HCT116 (cell line): ENCODE data around the gene AKAP1. TPM values are rescaled to one million over a fixed set of nuclear protein-coding genes. Genes with fewer than 3 reads are reported as not detected.

Experiments used
- ATAC-seq: fragments of 200-7000 bp; cut with Tn5 transposase; 2 replicates; pipeline ENCODE4 v1.9.1; 2020; ENCODE audit warnings: mild to moderate bottlenecking, moderate library complexity
- BruUV-seq: library from RNA; stranded (reverse); fragments of 400-500 nt; replicated peaks from 2 replicates; lab custom pipeline; 2021; lab: Mats Ljungman, UMichigan
- CTCF ChIA-PET: fragments of 300-600 bp; sonication (Branson Sonifier 250); formaldehyde crosslinking; loops from one replicate; lab custom pipeline; 2021; ENCODE audit warnings: antibody characterized with exemption; lab: Charles Lee
- POLR2A ChIA-PET: fragments of 300-600, 350-600 bp; sonication (Branson Sonifier 250); formaldehyde crosslinking; loops from one replicate; lab custom pipeline; 2021; ENCODE audit warnings: antibody characterized with exemption; lab: Charles Lee
- RAD21 ChIA-PET, 2 experiments: fragments of 300-600 bp; sonication (Branson Sonifier 250); formaldehyde crosslinking; loops; one replicate each; lab custom pipeline; 2023; ENCODE audit warnings: low total read pairs in 2 of 2; ENCODE audit not compliant: uncharacterized antibody in 2 of 2, unreplicated experiment in 2 of 2, low non-redundant PET in 1 of 2; lab: Charles Lee
- DNase-seq: peaks from one replicate; pipeline ENCODE4 v3.0.0-alpha.2; 2010; ENCODE audit warnings: low read depth, low spot score
- H2AFZ ChIP-seq: fragments of 200-600 bp; shearing (Covaris generic), sonication (generic); 2 replicates; pipeline ENCODE4 v1.6.1; 2017; ENCODE audit warnings: low read depth, mixed run types, mixed read lengths, antibody characterized with exemption, low read length; ENCODE audit not compliant: poor library complexity, severe bottlenecking
- H3K27ac ChIP-seq: 2 replicates; pipeline ENCODE4 v1.5.1; 2012; ENCODE audit warnings: low read depth, low read length
- H3K27me3 ChIP-seq: fragments of 200-600 bp; sonication (generic); 2 replicates; pipeline ENCODE4 v1.6.1; 2016; ENCODE audit warnings: mixed run types, low read length, mixed read lengths; ENCODE audit not compliant: insufficient read depth
- H3K36me3 ChIP-seq, 2 experiments: fragments of 200-500 bp in 1 of 2; fragments of 200-600 bp in 1 of 2; sonication (Bioruptor generic) in 1 of 2; sonication (generic) in 1 of 2; 2 replicates each; pipeline versions ENCODE4 v1.5.1 to v1.6.1; 2014 to 2016; ENCODE audit warnings: low read length in 2 of 2, inconsistent platforms in 1 of 2, mixed read lengths in 1 of 2, mixed run types in 1 of 2; ENCODE audit not compliant: insufficient read depth in 2 of 2, control insufficient read depth in 1 of 2
- H3K4me1 ChIP-seq, 2 experiments: fragments of 200-600 bp in 1 of 2; sonication (generic) in 1 of 2; 2 replicates each; pipeline versions ENCODE4 v1.5.1 to v1.6.1; 2012 to 2017; ENCODE audit warnings: low read length in 2 of 2, inconsistent platforms in 1 of 2, mild to moderate bottlenecking in 1 of 2, mixed read lengths in 1 of 2, mixed run types in 1 of 2, moderate library complexity in 1 of 2; ENCODE audit not compliant: insufficient read depth in 2 of 2, control insufficient read depth in 1 of 2
- H3K4me2 ChIP-seq: fragments of 200-600 bp; sonication (generic); 2 replicates; pipeline ENCODE4 v1.6.1; 2017; ENCODE audit warnings: mixed run types, low read length, mixed read lengths
- H3K4me3 ChIP-seq, 2 experiments: fragments of 200-600 bp in 1 of 2; sonication (generic) in 1 of 2; replicated peaks in 1 of 2; 2 replicates each; pipeline ENCODE4 v1.5.1; 2011 to 2016; ENCODE audit warnings: low read length in 2 of 2, control low read depth in 1 of 2, low read depth in 1 of 2, mild to moderate bottlenecking in 1 of 2, mixed read lengths in 1 of 2, mixed run types in 1 of 2
- H3K79me2 ChIP-seq: fragments of 200-600 bp; sonication (generic); 2 replicates; pipeline ENCODE4 v1.6.1; 2017; ENCODE audit warnings: mild to moderate bottlenecking, mixed run types, low read length, moderate library complexity, mixed read lengths; ENCODE audit not compliant: insufficient read depth
- H3K9ac ChIP-seq: fragments of 200-600 bp; sonication (generic); 2 replicates; pipeline ENCODE4 v1.6.1; 2016; ENCODE audit warnings: low read length, mixed read lengths
- H3K9me2 ChIP-seq: fragments of 200-600 bp; sonication (generic), shearing (Covaris generic); 2 replicates; pipeline ENCODE4 v1.6.1; 2017; ENCODE audit warnings: mixed run types, mild to moderate bottlenecking, moderate library complexity; ENCODE audit not compliant: insufficient read depth
- H3K9me3 ChIP-seq, 2 experiments: fragments of 200-500 bp in 1 of 2; fragments of 200-600 bp in 1 of 2; sonication (Bioruptor generic) in 1 of 2; sonication (generic) in 1 of 2; 2 replicates each; pipeline ENCODE4 v1.6.1; 2014 to 2017; ENCODE audit warnings: low read length in 2 of 2, mixed read lengths in 2 of 2, inconsistent platforms in 1 of 2, low read depth in 1 of 2, mild to moderate bottlenecking in 1 of 2, mixed run types in 1 of 2, moderate library complexity in 1 of 2; ENCODE audit not compliant: control insufficient read depth in 1 of 2, insufficient read depth in 1 of 2
- H4K20me1 ChIP-seq: fragments of 200-600 bp; sonication (generic), shearing (Covaris generic); 2 replicates; pipeline ENCODE4 v1.6.1; 2017; ENCODE audit warnings: mixed run types, mild to moderate bottlenecking, moderate library complexity; ENCODE audit not compliant: insufficient read depth
- CEBPB ChIP-seq: IDR thresholded peaks from 2 replicates; pipeline ENCODE4 v1.6.1; 2012; ENCODE audit warnings: low read depth
- EGR1 ChIP-seq: IDR thresholded peaks from 2 replicates; pipeline ENCODE4 v1.6.1; 2012; ENCODE audit warnings: low read depth
- EZH2 ChIP-seq: fragments of 200-600 bp; sonication (generic); IDR thresholded peaks from 2 replicates; pipeline ENCODE4 v1.6.1; 2017; ENCODE audit warnings: antibody characterized with exemption, mixed run types
- EZH2phosphoT487 ChIP-seq: fragments of 200-600 bp; IDR thresholded peaks from 2 replicates; pipeline ENCODE4 v1.6.1; 2018; ENCODE audit warnings: antibody characterized with exemption, borderline replicate concordance
- FOSL1 ChIP-seq: IDR thresholded peaks from 2 replicates; pipeline ENCODE4 v1.6.1; 2012; ENCODE audit warnings: low read depth
- JUND ChIP-seq: IDR thresholded peaks from 2 replicates; pipeline ENCODE4 v1.6.1; 2012
- POLR2AphosphoS5 ChIP-seq: IDR thresholded peaks from 2 replicates; pipeline ENCODE4 v1.6.1; 2011; ENCODE audit warnings: mild to moderate bottlenecking, low read depth, low read length, moderate library complexity
- SP1 ChIP-seq: IDR thresholded peaks from 2 replicates; pipeline ENCODE4 v1.6.1; 2012; ENCODE audit warnings: low read depth
- SRF ChIP-seq: IDR thresholded peaks from 2 replicates; pipeline ENCODE4 v1.6.1; 2012; ENCODE audit warnings: low read depth
- TCF7L2 ChIP-seq: IDR thresholded peaks from 2 replicates; pipeline ENCODE4 v1.7.0; 2011; ENCODE audit warnings: borderline replicate concordance, inconsistent platforms; ENCODE audit not compliant: insufficient read depth, insufficient read length; ENCODE audit errors: extremely low read depth
- YY1 ChIP-seq: IDR thresholded peaks from 2 replicates; pipeline ENCODE4 v1.6.1; 2011; ENCODE audit warnings: low read length, low read depth, moderate library complexity, mild to moderate bottlenecking; ENCODE audit not compliant: insufficient replicate concordance; ENCODE audit errors: extremely low read depth
- ZFX ChIP-seq: fragments of 450-650 bp; IDR thresholded peaks from 2 replicates; pipeline ENCODE4 v1.6.1; 2017
- ZNF274 ChIP-seq: fragments of 200-500 bp; sonication (Bioruptor generic); IDR thresholded peaks from 2 replicates; pipeline ENCODE4 v1.6.1; 2014; ENCODE audit warnings: mild to moderate bottlenecking, low read depth, low read length, inconsistent platforms
- intact Hi-C: fragments of 100-400 bp; cut with micrococcal nuclease; formaldehyde crosslinking; loops from 2 replicates; pipeline ENCODE4 v1.10.0; 2022
- total RNA-seq: library from RNA; stranded (reverse); gene quantifications from one replicate; pipeline ENCODE4 v1.2.1, GENCODE V29; 2021; ENCODE audit not compliant: unreplicated experiment
- TF ChIP-seq, protein P1 (sequence below): IDR thresholded peaks from 2 replicates; pipeline ENCODE4 v1.6.1; 2011; ENCODE audit warnings: mild to moderate bottlenecking, low read length, moderate library complexity; ENCODE audit not compliant: insufficient replicate concordance; ENCODE audit errors: extremely low read depth
- TF ChIP-seq, protein P2 (sequence below): IDR thresholded peaks from 2 replicates; pipeline ENCODE4 v1.6.1; 2012
- TF ChIP-seq, protein P3 (sequence below): IDR thresholded peaks from 2 replicates; pipeline ENCODE4 v1.6.1; 2012; ENCODE audit warnings: low read depth
- TF ChIP-seq, protein P4 (sequence below): IDR thresholded peaks from 2 replicates; pipeline ENCODE4 v1.6.1; 2012
- TF ChIP-seq, protein P5 (sequence below), 3 experiments: fragments of 200-600 bp in 1 of 3; sonication (generic) in 1 of 3; IDR thresholded peaks in 2 of 3; conservative IDR thresholded peaks in 1 of 3; 2 replicates each; pipeline ENCODE4 v1.5.1; 2012 to 2017; ENCODE audit warnings: low read depth in 2 of 3, low read length in 2 of 3, antibody characterized with exemption in 1 of 3, borderline replicate concordance in 1 of 3, control low read depth in 1 of 3, mild to moderate bottlenecking in 1 of 3, mixed read lengths in 1 of 3, mixed run types in 1 of 3, moderate library complexity in 1 of 3; ENCODE audit not compliant: insufficient read depth in 1 of 3

AKAP1 gene
- total RNA-seq, 1 experiment from 2014 or later: 51.6 TPM

DNA sequence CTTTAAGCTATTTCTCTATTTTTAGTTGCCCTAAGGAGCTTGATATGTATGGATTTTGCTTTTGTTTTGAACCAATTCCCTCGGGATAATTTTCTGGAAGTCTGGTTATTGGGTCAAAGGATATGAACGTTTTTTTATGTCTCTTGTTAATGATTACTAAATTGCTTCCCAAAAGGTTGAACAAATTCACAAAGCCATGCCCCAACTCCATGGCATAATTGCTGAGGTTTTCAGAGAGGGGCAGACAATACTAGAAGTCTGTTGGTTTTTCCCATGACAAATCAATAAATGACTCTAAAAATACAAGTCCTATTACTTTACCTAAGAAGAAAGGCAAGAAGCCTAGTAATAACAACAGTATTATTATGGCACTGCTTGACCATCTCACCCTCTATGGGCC lies 11.4 kb upstream of the AKAP1 start:
- CTCF ChIA-PET: interaction anchor here (1.9 kb wide), 1 partner anchor 33 kb away, joined by 9 read pairs; no protein-coding TSS in a partner anchor

More for the DNA sequence above, 11.4 kb upstream of the AKAP1 start:
- no peaks in the 10 kb centered on the region for H3K79me2 ChIP-seq
- DNase-seq: no peak
- no peak overlapping the region for H3K4me2 ChIP-seq
- no peaks in the 10 kb centered on the region for H4K20me1 ChIP-seq
- ATAC-seq: no peak
- H3K27ac ChIP-seq: no peak overlapping the region
- H3K4me1 ChIP-seq: peaks cover 2 to 3% of the 10 kb centered on the region in 2 experiments; a peak in 3 of 4 replicates
- intact Hi-C loops: no loop called here
- TF ChIP-seq POLR2AphosphoS5: no peak
- no peak for TF ChIP-seq FOSL1
- TF ChIP-seq, protein P1, sequence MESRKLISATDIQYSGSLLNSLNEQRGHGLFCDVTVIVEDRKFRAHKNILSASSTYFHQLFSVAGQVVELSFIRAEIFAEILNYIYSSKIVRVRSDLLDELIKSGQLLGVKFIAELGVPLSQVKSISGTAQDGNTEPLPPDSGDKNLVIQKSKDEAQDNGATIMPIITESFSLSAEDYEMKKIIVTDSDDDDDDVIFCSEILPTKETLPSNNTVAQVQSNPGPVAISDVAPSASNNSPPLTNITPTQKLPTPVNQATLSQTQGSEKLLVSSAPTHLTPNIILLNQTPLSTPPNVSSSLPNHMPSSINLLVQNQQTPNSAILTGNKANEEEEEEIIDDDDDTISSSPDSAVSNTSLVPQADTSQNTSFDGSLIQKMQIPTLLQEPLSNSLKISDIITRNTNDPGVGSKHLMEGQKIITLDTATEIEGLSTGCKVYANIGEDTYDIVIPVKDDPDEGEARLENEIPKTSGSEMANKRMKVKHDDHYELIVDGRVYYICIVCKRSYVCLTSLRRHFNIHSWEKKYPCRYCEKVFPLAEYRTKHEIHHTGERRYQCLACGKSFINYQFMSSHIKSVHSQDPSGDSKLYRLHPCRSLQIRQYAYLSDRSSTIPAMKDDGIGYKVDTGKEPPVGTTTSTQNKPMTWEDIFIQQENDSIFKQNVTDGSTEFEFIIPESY: no peak
- TF ChIP-seq, protein P2, sequence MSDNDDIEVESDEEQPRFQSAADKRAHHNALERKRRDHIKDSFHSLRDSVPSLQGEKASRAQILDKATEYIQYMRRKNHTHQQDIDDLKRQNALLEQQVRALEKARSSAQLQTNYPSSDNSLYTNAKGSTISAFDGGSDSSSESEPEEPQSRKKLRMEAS: no peak
- TF ChIP-seq ZNF274: no peak
- TF ChIP-seq ZFX: no peak
- no peak for TF ChIP-seq EZH2phosphoT487
- TF ChIP-seq, protein P3, sequence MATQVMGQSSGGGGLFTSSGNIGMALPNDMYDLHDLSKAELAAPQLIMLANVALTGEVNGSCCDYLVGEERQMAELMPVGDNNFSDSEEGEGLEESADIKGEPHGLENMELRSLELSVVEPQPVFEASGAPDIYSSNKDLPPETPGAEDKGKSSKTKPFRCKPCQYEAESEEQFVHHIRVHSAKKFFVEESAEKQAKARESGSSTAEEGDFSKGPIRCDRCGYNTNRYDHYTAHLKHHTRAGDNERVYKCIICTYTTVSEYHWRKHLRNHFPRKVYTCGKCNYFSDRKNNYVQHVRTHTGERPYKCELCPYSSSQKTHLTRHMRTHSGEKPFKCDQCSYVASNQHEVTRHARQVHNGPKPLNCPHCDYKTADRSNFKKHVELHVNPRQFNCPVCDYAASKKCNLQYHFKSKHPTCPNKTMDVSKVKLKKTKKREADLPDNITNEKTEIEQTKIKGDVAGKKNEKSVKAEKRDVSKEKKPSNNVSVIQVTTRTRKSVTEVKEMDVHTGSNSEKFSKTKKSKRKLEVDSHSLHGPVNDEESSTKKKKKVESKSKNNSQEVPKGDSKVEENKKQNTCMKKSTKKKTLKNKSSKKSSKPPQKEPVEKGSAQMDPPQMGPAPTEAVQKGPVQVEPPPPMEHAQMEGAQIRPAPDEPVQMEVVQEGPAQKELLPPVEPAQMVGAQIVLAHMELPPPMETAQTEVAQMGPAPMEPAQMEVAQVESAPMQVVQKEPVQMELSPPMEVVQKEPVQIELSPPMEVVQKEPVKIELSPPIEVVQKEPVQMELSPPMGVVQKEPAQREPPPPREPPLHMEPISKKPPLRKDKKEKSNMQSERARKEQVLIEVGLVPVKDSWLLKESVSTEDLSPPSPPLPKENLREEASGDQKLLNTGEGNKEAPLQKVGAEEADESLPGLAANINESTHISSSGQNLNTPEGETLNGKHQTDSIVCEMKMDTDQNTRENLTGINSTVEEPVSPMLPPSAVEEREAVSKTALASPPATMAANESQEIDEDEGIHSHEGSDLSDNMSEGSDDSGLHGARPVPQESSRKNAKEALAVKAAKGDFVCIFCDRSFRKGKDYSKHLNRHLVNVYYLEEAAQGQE: no peak
- TF ChIP-seq EZH2: no peak
- no peak for TF ChIP-seq TCF7L2
- no peak for TF ChIP-seq SRF
- TF ChIP-seq YY1: no peak
- no peak for TF ChIP-seq SP1
- TF ChIP-seq, protein P4, sequence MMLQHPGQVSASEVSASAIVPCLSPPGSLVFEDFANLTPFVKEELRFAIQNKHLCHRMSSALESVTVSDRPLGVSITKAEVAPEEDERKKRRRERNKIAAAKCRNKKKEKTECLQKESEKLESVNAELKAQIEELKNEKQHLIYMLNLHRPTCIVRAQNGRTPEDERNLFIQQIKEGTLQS: no peak
- TF ChIP-seq, protein P5, sequence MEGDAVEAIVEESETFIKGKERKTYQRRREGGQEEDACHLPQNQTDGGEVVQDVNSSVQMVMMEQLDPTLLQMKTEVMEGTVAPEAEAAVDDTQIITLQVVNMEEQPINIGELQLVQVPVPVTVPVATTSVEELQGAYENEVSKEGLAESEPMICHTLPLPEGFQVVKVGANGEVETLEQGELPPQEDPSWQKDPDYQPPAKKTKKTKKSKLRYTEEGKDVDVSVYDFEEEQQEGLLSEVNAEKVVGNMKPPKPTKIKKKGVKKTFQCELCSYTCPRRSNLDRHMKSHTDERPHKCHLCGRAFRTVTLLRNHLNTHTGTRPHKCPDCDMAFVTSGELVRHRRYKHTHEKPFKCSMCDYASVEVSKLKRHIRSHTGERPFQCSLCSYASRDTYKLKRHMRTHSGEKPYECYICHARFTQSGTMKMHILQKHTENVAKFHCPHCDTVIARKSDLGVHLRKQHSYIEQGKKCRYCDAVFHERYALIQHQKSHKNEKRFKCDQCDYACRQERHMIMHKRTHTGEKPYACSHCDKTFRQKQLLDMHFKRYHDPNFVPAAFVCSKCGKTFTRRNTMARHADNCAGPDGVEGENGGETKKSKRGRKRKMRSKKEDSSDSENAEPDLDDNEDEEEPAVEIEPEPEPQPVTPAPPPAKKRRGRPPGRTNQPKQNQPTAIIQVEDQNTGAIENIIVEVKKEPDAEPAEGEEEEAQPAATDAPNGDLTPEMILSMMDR (IDR thresholded peaks at IDR 0.05 in 2 of 3, conservative IDR thresholded peaks at IDR 0.05 in 1 of 3; ENCODE audit: borderline replicate concordance in 1 of 3, insufficient read depth in 1 of 3, low read depth in 2 of 3, low read length in 2 of 3): no peak
- no peak for TF ChIP-seq EGR1
- TF ChIP-seq CEBPB: no peak
- no peak for TF ChIP-seq JUND
- RAD21 ChIA-PET: interaction anchor here in 1 of 2 experiments (0.6 kb wide), 1 partner anchor 240 kb away, joined by 5 read pairs; the partner anchor contains the start of genes C17orf67 and DGKE
- BruUV-seq: no TSS peak
- no peaks in the 10 kb centered on the region for H3K9me3 ChIP-seq
- H3K27me3 ChIP-seq: no peaks in the 10 kb centered on the region
- H3K36me3 ChIP-seq: no peaks in the 10 kb centered on the region
- POLR2A ChIA-PET: interaction anchor here (0.9 kb wide), 1 partner anchor 160 kb away, joined by 4 read pairs; the partner anchor contains the start of gene TRIM25
- no peak overlapping the region for H2AFZ ChIP-seq
- no peaks in the 10 kb centered on the region for H3K9me2 ChIP-seq
- H3K9ac ChIP-seq: no peak overlapping the region
- H3K4me3 ChIP-seq: no peak overlapping the region
